ENCODE measurements around the gene RPTN.
A peak's percentile ranks its signal among the peaks of the same experiment; 100 is the strongest.

Gene RPTN

GRCh38 chr1:152159144-152159543 lies at the start of gene RPTN:
Gene RPTN, minus strand, starts transcription at chr1:152159228. Its CDS starts 1,339 bp downstream, at chr1:152157889.
- DNase-seq = no peak

GRCh38 chr1:152198982-152199381 lies 40.0 kb upstream of the RPTN start:
- DNase-seq = no peak

- no peak for DNase-seq
These were observed 38.4 kb upstream of the RPTN start for GRCh38 chr1:152197361-152197941.

GRCh38 chr1:152191711-152192110 lies 32.7 kb upstream of the RPTN start:
- no peak for DNase-seq

- no peak for DNase-seq
These were observed 32.2 kb upstream of the RPTN start for GRCh38 chr1:152191260-152191659.

GRCh38 chr1:152190589-152190988 lies 31.6 kb upstream of the RPTN start:
- DNase-seq = no peak

- DNase-seq = peak; percentile 72
These were observed 30.8 kb upstream of the RPTN start for GRCh38 chr1:152189657-152190442.

- DNase-seq = peak; percentile 82
These were observed 29.9 kb upstream of the RPTN start for GRCh38 chr1:152188673-152189591.

- DNase-seq = no peak
These were observed 27.7 kb upstream of the RPTN start for GRCh38 chr1:152186556-152187285.

GRCh38 chr1:152185544-152186391 lies 26.7 kb upstream of the RPTN start:
- DNase-seq = peak; percentile 25

- DNase-seq = no peak
These were observed 23.9 kb upstream of the RPTN start for GRCh38 chr1:152182944-152183361.

- no peak for DNase-seq
These were observed 23.4 kb upstream of the RPTN start for GRCh38 chr1:152182431-152182830.

- no peak for DNase-seq
These were observed 20.5 kb upstream of the RPTN start for GRCh38 chr1:152179566-152179965.

- no peak for DNase-seq
These were observed 11.4 kb upstream of the RPTN start for GRCh38 chr1:152170287-152170905.

- no peak for DNase-seq
These were observed 10.5 kb upstream of the RPTN start for GRCh38 chr1:152169366-152170025.

GRCh38 chr1:152168535-152168868 lies 9.5 kb upstream of the RPTN start:
- no peak for DNase-seq

- DNase-seq = no peak
These were observed 9.0 kb upstream of the RPTN start for GRCh38 chr1:152167835-152168534.

- DNase-seq = no peak
These were observed 7.9 kb upstream of the RPTN start for GRCh38 chr1:152166966-152167365.

GRCh38 chr1:152165286-152166077 lies 6.5 kb upstream of the RPTN start:
- no peak for DNase-seq

Data from activated naive CD4-positive, alpha-beta T cell treated with Interleukin-2 at 50 U/mL for 16 hours (primary cell).